ENCODE measurements around the gene TMEM222. TPM values are rescaled to one million over a fixed set of nuclear protein-coding genes. Genes with fewer than 3 reads are reported as not detected.

TMEM222 gene
- total and polyA plus RNA-seq, 10 of the 15 experiments (the other 5 are each of a cell fraction or from before 2014, with no cell fraction given): 3.8 to 43.5 (median 35.4) TPM

DNA sequence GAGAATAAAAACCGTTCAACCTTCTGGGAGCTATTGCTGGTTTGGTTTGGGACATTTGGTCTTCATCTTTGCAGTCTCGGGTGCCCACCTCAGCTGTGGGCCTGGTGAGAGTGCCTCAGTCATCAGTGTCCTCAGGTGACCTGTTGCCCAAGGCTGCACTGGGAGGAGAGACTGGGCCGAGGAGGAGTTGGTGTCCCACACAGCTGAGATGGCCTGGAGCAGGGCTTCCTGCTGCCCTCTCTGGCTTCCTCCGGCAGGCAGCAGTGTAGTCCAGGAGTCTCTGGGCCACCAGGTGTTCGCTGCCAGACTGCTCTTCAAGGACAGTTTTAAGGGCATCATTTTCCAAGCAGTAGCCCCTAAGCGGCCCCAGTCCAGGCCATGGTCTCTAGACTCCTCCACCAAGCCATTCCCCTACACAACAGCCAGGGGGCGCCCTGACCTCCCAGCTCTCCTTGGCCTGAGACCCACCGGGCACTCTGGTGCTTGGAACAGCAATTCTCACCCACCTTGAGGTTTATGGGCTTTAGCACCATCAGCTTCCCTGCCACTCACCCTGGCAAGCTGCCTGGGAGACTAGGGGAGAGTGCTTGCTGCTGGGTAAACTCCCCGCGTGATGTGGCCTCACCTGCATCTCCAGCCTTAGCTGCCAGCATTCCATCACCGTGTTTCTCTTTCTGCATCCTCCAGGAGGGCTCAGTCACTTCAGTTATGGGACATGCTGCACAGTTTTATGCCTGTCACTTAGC is 10.7 kb downstream of the TMEM222 start (continued):
- TF ChIP-seq, protein P1, sequence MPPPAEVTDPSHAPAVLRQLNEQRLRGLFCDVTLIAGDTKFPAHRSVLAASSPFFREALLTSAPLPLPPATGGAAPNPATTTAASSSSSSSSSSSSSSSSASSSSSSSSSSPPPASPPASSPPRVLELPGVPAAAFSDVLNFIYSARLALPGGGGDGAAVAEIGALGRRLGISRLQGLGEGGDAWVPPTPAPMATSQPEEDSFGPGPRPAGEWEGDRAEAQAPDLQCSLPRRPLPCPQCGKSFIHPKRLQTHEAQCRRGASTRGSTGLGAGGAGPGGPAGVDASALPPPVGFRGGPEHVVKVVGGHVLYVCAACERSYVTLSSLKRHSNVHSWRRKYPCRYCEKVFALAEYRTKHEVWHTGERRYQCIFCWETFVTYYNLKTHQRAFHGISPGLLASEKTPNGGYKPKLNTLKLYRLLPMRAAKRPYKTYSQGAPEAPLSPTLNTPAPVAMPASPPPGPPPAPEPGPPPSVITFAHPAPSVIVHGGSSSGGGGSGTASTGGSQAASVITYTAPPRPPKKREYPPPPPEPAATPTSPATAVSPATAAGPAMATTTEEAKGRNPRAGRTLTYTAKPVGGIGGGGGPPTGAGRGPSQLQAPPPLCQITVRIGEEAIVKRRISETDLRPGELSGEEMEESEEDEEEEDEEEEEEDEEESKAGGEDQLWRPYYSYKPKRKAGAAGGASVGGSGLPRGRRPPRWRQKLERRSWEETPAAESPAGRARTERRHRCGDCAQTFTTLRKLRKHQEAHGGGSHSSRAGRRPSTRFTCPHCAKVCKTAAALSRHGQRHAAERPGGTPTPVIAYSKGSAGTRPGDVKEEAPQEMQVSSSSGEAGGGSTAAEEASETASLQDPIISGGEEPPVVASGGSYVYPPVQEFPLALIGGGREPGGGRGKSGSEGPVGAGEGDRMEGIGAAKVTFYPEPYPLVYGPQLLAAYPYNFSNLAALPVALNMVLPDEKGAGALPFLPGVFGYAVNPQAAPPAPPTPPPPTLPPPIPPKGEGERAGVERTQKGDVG (CRISPR knock-in tag; IDR thresholded peaks at IDR 0.05): no peak
- no peak for TF ChIP-seq NR2F1 (conservative IDR thresholded peaks at IDR 0.05)
- TF ChIP-seq RAD21 (IDR thresholded peaks at IDR 0.05; ENCODE audit: insufficient read depth, low read depth, low read length): peak; percentile 57; the same call in 1 of the 2 replicates
- TF ChIP-seq SMC3 (IDR thresholded peaks at IDR 0.05; ENCODE audit: borderline replicate concordance, low read length): peak; percentile 52; the same call in 1 of the 2 replicates
- TF ChIP-seq, protein P2, sequence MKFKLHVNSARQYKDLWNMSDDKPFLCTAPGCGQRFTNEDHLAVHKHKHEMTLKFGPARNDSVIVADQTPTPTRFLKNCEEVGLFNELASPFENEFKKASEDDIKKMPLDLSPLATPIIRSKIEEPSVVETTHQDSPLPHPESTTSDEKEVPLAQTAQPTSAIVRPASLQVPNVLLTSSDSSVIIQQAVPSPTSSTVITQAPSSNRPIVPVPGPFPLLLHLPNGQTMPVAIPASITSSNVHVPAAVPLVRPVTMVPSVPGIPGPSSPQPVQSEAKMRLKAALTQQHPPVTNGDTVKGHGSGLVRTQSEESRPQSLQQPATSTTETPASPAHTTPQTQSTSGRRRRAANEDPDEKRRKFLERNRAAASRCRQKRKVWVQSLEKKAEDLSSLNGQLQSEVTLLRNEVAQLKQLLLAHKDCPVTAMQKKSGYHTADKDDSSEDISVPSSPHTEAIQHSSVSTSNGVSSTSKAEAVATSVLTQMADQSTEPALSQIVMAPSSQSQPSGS (IDR thresholded peaks at IDR 0.05; ENCODE audit: low read length): no peak
- no peak for TF ChIP-seq YY1 (IDR thresholded peaks at IDR 0.05; ENCODE audit: low read depth, low read length)
- TF ChIP-seq, protein P3, sequence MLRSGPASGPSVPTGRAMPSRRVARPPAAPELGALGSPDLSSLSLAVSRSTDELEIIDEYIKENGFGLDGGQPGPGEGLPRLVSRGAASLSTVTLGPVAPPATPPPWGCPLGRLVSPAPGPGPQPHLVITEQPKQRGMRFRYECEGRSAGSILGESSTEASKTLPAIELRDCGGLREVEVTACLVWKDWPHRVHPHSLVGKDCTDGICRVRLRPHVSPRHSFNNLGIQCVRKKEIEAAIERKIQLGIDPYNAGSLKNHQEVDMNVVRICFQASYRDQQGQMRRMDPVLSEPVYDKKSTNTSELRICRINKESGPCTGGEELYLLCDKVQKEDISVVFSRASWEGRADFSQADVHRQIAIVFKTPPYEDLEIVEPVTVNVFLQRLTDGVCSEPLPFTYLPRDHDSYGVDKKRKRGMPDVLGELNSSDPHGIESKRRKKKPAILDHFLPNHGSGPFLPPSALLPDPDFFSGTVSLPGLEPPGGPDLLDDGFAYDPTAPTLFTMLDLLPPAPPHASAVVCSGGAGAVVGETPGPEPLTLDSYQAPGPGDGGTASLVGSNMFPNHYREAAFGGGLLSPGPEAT (IDR thresholded peaks at IDR 0.05; ENCODE audit: low read depth): no peak
- TF ChIP-seq JUNB (IDR thresholded peaks at IDR 0.05): no peak

Measured in GM12878 (cell line).